Activated T-helper 1 cell treated with Interleukin-2 at 50 U/mL for 16 hours (primary cell): Measurements from ENCODE around the gene MARCHF3.
"Not testable (repeated sequence)": the region's sequence is repeated elsewhere in the genome, so short reads cannot be mapped to it uniquely, and the experiment has no call there.

ENCODE experiments used
- DNase-seq: peaks from one replicate; pipeline ENCODE4 v3.0.0-alpha.2; 2020; ENCODE audit warnings: low read depth

MARCHF3 gene

GRCh38 chr5:127011961-127012644 is 18.3 kb downstream of the MARCHF3 start:
- no peak for DNase-seq

GRCh38 chr5:127011153-127011552 is 19.2 kb downstream of the MARCHF3 start:
- no peak for DNase-seq

GRCh38 chr5:127010362-127010761 is 20.0 kb downstream of the MARCHF3 start:
- no peak for DNase-seq

- DNase-seq, result no peak
Measured at GRCh38 chr5:127009784-127010183, 20.6 kb downstream of the MARCHF3 start.

- DNase-seq, result no peak
Measured at GRCh38 chr5:127008300-127008975, 21.9 kb downstream of the MARCHF3 start.

GRCh38 chr5:127007522-127007921 is 22.8 kb downstream of the MARCHF3 start:
- DNase-seq, result no peak

- no peak for DNase-seq
Measured at GRCh38 chr5:127006744-127007143, 23.6 kb downstream of the MARCHF3 start.

- not testable (repeated sequence) for DNase-seq
Measured at GRCh38 chr5:127005282-127005681, 25.1 kb downstream of the MARCHF3 start.

GRCh38 chr5:127004721-127005120 is 25.6 kb downstream of the MARCHF3 start:
- no peak for DNase-seq

GRCh38 chr5:127003798-127004495 is 26.4 kb downstream of the MARCHF3 start:
- no peak for DNase-seq

- no peak for DNase-seq
Measured at GRCh38 chr5:127002390-127002789, 28.0 kb downstream of the MARCHF3 start.

- DNase-seq, result no peak
Measured at GRCh38 chr5:127001621-127002296, 28.6 kb downstream of the MARCHF3 start.

- no peak for DNase-seq
Measured at GRCh38 chr5:126998895-126999570, 31.3 kb downstream of the MARCHF3 start.

- no peak for DNase-seq
Measured at GRCh38 chr5:126998201-126998631, 32.1 kb downstream of the MARCHF3 start.

GRCh38 chr5:126995689-126996088 is 34.7 kb downstream of the MARCHF3 start:
- no peak for DNase-seq

- no peak for DNase-seq
Measured at GRCh38 chr5:126995039-126995438, 35.3 kb downstream of the MARCHF3 start.

- no peak for DNase-seq
Measured at GRCh38 chr5:126994485-126994884, 35.9 kb downstream of the MARCHF3 start.

GRCh38 chr5:126988021-126988569 is 42.3 kb downstream of the MARCHF3 start:
- no peak for DNase-seq

- no peak for DNase-seq
Measured at GRCh38 chr5:126987271-126987899, 43.0 kb downstream of the MARCHF3 start.

GRCh38 chr5:126984632-126985031 is 45.7 kb downstream of the MARCHF3 start:
- no peak for DNase-seq

- no peak for DNase-seq
Measured at GRCh38 chr5:126983874-126984266, 46.5 kb downstream of the MARCHF3 start.
